Endometrial microvascular endothelial cells (primary cell): ENCODE measurements around the gene RGS9. TPM values are rescaled to one million over a fixed set of nuclear protein-coding genes. Genes with fewer than 3 reads are reported as not detected.
"Not testable (repeated sequence)": the region's sequence is repeated elsewhere in the genome, so short reads cannot be mapped to it uniquely, and the experiment has no call there.

Experiments
- in situ Hi-C: cut with HindIII; loops from 2 replicates; pipeline ENCODE4 v1.10.0; 2017; ENCODE audit warnings: low sequenced_read_pairs, low pct_unique_long_range_greater_than_20kb; ENCODE audit errors: inconsistent ontology term
- total RNA-seq: library from RNA; depleted of rRNA; stranded (reverse); fragments of >200 nt; gene quantifications from one replicate; pipeline ENCODE4 v1.2.3, GENCODE V29; 2015; ENCODE audit errors: inconsistent ontology term

Gene RGS9
- total RNA-seq, result not detected

DNA sequence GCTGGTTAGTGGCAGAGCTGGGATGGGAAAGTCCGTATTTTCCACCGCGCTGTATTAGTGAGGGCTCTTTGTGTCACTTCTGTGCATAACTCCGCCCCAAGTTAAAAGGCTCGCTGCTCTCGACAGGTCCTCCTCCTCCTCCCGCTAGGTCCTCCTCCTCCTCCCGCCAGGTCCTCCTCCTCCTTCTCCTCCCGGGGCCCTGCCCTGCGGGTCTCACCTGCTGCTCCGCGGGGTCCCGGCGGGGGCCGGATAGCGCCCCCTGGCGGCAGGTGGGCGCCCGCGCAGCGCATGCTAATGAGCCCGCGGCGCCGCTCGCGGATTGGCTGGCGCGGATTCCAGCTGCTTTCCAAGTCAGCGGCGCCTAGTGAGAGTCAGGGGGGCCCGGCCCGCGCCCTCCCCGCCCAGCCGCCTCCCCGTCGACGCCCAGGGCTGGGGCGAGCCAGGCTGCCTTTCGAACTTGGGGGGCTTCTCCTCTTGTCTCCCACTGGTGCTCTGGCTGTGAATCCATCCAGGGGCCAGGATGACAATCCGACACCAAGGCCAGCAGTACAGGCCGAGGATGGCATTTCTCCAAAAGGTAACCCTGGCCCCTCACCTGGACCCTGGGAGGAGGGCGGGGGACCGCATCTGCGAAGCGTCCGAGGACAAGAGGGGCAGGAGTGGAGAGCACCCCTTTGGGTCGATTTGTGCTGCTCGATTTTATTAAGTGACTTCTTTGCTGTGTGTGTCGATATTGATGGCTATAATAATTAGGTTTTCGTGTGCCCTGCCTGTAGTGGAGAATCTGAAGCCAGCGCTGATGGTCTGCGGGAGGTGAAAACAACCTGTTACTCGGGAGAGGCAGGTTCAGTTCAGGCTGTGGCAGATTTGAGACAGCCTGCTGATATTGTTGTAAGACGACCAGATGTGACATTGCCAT lies at the start of gene RGS9:
Gene RGS9 (plus strand): TSS at position 350 of the 919 bp plus-strand sequence. CDS start 171 bp downstream, at position 521.
- in situ Hi-C loops, result no loop called here

DNA sequence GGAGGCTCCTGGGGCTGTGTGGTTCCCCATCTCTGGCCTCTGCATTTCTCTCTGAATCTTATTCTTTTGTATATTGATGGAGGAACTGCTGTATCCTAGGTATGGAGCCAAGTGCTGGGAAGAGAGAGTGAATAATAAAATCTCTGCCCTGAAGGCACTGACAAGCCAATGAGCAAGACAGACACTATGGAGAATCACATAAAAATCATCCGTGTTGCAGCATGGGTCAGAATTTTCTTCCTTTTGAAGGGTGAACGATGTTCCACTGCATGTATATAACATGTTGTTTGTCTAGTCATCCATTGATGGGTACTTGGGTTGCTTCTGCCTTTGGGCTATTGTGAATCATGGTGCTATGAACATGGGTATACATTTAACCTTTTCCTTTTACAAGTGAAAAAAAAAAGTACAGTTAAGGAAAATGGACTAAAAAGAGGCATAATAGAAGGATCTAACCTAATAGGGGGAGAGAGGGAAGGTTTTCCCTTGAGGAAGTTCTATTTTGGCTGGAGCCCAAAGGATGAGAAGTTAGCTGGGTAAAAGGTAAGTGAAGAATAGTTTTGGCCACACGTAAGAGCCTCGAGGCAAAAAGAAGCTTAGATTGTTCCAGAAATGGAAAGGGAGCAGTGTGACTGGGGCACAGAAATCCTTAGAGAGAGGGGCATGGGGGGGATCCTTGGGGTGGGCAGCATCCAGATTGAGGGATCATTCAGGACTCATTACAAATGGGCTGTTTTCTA lies 48.4 kb upstream of the RGS9 start:
- in situ Hi-C loops, result no loop called here

DNA sequence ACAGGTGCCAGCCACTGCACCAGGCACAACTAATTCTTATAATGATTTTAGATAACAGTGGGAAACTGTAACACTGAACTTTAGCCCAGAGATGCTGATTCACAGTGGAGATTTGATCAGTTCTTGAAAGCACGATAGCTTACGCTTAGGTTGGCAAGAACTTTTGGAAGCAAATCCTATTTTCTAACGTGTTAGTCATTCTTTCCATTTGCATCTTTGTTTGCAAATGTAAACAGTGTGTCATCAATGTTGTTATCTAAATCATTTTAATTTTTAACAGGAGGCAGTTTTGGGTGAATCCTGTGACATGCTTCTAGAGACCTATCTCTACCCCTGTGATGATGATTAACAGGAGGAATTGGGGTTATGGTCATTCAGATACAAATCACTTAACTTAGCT lies 44.9 kb upstream of the RGS9 start:
- in situ Hi-C loops, result no loop called here

DNA sequence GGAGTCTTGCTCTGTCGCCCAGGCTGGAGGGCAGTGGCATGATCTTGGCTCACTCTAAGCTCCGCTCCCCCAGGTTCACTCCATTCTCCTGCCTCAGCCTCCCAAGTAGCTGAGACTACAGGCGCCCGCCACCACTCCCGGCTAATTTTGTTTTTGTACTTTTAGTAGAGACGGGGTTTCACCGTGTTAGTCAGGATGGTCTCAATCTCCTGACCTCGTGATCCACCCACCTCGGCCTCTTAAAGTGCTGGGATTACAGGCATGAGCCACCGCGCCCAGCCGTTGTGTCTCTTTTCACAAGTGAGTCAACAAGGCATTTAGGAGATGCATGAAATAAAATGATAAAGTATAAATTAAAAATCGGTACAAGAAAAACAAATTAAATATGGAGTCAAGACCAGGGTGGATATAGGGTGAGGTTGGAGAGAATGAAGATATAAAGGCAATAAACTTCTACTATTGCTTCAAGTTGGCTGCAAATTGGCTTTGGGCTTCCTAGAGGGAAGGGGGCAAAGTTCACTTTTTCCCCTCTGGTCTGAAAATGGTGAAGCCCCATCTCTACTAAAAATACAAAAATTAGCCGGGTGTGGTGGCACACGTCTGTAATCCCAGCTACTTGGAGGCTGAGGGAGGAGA lies 44.3 kb upstream of the RGS9 start:
- in situ Hi-C loops, result not testable (repeated sequence)

DNA sequence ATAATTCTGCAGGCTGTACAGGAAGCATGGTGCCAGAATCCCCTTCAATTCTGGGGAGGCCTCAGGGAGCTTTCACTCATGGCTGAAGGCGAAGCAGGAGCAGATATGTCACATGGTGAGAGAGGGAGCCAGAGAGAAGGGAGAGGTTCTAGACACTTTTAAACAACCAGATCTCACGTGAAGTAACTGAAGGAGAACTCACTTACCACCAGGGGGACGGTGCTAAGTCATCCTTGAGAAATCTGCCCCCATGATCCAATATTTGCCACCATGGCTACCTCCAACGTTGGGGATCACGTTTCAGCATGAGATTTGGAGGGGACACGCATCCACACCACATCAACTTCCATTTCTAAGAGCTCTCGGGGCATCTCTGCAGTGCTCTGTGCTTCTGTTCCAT lies 43.2 kb upstream of the RGS9 start:
- in situ Hi-C loops, result no loop called here

DNA sequence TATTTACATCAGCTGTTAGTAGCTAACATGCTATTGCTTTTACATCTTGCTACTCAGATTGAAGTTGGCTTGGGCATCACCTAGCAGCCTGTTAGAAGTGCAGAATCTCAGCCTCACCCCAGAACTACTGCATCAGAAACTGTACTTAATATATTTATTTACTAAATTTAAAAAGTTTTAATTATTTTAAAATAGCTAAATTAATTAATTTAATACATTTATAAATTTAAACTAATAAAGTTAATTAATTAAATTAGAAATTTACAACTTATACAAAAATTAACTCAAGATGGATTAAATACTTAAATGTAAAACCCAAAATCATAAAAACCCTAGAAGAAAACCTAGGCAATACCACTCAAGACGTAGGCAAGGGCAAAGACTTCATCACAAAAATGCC lies 41.7 kb upstream of the RGS9 start:
- in situ Hi-C loops, result no loop called here

DNA sequence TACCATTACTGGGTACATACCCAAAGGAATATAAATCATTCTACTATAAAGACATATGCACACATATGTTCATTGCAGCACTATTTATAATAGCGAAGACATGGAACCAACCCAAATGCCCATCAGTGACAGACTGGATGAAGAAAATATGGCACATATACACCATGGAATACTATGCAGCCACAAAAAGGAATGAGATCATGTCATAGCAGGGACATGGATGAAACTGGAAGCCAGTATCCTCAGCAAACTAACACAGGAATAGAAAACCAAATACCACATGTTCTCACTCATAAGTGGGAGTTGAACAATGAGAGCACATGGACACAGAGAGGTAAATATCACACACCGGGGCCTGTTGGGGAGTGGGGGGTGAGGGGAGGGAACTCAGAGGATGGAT lies 40.8 kb upstream of the RGS9 start:
- in situ Hi-C loops, result not testable (repeated sequence)

DNA sequence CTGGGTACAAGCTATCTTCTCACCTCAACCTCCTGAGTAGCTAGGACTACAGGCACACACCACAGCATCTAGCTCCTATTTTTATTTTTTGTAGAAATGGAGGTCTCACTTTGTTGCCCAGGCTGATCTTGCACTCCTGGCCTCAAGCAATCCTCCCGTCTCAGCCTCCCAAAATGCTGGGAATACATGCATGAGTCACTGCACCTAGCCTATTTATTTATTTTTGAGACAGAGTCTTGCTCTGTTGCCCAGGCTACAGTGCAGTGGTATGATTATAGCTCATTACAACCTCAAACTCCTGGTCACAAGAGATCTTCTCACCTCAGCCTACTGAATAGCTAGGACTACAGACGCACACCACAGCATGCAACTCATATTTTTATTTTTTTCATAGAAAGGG lies 40.1 kb upstream of the RGS9 start:
- in situ Hi-C loops, result no loop called here

DNA sequence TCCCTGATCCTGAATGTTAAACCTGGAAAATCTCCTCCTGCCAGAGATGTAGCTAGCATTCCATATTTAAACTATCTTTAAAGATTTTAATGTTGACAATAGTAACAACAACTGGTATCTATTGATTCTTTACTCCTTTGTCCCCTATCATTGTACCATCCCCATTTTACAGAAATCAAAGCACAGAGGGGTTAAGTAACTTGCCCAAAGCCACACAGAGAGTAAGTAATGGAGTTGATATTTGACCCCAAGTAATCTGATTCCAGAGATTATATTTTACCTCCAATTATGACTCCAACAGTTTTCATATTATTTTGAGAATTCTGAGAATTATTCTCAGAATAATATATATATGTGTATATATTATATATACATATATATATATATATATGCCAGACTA lies 37.7 kb upstream of the RGS9 start:
- in situ Hi-C loops, result no loop called here

DNA sequence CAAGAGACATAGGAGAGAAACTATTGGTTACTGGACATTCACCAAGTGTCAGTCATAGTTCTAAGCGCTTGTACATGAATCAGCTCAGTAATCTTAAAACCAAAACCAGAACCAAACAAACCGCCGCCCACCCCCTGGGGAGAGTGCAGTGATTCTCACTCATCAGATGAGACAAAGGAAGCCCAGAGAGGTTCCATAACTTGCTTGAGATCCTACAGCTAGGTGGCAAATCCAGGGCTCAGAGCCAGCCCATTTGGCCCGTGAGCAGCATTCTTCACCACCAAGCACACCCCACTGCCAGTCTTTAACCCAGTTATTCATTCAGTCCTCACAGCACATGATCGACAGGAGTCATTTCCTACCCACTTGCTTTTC lies 37.2 kb upstream of the RGS9 start:
- in situ Hi-C loops, result no loop called here

DNA sequence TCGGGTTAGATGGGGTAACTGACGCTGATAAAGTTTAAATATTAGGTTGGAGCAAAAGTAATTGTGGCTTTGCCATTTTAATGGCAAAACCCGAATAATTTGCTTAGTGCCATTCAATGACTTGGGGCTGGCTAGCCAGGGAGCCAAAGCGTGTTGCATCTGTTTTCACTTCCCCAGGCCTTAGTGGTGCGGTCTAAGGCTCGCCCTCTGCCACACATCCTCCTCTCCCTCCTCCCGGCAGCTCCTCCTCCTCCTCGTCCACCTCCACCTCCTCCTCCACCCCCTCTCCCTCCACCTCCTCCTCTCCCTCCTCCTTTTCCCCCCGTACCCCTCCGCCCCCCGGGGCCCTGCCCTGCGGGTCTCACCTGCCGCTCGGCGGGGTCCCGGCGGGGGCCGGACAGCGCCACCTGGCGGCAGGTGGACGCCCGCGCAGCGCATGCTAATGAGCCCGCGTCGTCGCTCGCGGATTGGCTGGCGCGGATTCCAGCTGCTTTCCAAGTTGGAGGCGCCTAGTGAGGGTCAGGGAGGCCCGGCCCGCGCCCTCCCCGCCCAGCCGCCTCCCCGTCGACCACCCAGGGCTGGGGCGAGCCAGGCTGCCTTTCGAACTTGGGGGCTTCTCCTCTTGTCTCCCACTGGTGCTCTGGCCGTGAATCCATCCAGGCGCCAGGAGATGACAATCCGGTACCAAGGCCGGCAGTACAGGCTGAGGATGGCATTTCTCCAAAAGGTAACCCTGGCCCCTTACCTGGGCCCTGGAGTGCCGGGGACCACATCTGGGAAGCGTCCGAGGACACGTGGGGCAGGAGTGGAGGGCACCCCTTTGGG lies 36.6 kb upstream of the RGS9 start:
- in situ Hi-C loops, result no loop called here

DNA sequence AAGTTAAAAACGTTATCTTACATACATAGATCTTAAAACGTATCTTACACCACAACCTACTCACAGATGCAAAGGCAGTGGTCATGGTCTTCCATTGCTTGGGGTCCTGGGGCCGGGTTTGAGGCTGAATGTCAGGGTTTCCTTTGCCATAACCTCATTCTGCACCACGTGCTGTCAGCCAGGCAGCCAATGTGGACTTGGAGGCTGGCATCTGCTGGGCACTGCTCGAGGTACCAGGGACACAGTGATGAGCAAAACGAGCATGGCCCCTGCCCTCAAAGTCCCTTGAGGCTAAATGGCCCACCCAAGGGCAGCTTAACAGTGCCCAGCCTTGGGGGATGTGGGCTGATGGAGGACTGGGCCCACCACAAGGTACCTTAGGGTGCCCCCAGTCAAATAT lies 35.8 kb upstream of the RGS9 start:
- in situ Hi-C loops, result no loop called here

DNA sequence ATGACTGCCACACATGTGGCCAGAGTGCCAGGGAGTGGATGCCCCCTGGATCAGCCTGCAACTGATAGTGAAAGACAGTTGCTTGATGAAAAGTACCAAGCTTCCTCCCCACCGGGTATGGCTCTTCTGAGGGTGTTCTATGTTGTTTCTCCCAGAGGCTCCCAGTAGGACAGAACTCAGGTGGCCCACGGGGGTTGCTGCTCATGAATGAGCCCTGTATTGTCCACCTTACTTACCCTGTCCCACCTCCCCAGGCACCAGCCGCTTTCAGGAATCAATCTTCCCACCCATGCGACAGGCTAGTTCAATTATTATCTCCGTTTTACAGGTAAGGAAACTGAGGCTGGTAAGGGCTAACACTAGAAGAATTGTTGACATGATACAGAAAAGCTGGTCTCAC lies 34.9 kb upstream of the RGS9 start:
- in situ Hi-C loops, result no loop called here

DNA sequence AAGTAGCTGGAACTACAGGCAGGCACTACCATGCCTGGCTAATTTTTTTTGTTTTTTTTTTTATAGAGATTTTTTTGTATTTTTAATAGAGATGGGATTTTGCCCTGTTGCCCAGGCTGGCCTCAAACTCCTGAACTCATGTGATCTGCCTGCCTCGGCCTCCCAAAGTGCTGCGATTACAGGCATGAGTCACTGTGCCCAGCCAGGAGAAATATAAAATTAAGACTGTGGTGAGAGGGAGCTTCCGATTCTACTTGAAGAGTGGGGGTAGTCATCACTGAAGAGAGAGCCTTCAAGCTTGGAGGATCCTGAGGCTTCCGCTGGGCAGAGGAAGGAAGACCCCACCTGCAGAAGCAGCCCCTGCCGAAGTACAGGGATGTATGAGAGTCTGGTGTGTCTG lies 34.4 kb upstream of the RGS9 start:
- in situ Hi-C loops, result no loop called here

DNA sequence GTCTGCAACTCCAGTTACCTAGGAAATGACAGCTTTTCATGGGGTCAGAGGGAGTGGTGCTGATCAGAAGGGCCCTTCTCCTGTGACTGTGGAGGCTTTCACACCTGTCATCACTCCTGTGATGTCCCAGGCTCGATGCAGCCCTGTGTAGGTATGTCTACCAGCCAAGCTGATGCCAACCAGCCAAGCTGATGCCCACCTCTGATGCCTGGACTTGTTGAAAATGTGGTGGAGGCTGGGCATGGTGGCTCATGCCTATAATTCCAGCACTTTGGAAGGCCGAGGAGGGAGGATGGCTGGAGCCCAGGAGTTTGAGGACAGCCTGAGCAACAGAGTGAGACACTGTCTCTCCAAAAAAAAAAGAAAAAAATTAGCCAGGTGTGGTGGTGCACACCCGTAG lies 33.7 kb upstream of the RGS9 start:
- in situ Hi-C loops, result no loop called here

DNA sequence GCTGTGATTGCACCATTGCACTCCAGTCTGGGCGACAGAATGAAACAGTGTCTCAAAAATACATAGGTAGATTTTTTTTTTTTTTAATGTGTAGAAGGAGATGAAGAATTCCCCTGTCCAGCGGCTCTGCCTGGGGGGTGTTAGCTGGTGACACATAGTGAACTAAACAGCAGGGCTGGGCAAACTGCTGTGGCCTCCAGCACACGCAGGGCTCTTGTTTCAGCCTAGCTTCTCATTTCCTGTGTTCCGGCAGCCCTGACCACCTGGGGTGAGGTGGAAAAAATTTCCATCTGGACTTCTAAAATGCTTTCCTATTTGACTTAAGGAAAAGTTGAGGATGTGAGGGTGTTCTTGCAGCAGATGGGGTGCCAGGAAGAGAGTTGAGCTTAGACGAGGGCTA lies 33.3 kb upstream of the RGS9 start:
- in situ Hi-C loops, result no loop called here

DNA sequence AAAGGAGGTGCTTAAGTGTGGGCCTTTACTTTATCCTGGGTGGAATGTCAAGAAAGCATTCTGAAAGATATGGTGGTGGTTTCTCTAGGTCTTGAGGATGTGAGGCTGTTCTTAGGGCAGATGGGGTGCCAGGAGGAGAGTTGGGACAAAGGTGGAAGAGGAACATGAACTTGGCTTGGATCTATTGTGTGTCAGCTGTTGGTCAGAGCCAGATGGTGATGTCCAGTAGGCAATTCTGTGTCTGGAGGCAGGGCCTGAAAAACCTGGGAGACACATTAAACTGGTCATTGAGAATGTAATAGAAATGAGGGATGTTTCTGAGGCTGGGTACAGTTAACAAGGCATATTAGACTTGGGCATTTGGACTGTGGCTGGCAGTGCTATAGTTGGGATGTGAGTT lies 32.6 kb upstream of the RGS9 start:
- in situ Hi-C loops, result no loop called here

DNA sequence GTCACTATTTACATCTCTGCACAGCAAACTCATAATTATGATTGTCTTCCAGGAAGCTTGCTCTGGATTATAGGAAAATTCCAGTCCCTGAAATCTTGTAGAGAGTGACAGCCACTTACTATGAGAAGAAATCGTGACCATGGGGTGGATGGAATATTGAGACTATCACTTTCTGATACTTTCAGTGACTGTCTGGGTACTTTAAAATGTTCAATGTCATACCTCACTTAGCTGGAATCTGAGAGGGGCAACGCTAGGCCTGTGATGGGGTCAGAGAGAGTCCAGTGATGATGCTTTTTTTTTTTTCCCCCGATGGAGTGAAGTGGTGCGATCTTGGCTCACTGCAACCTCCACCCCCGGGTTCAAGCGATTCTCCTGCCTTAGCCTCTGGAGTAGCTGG lies 32.2 kb upstream of the RGS9 start:
- in situ Hi-C loops, result no loop called here

DNA sequence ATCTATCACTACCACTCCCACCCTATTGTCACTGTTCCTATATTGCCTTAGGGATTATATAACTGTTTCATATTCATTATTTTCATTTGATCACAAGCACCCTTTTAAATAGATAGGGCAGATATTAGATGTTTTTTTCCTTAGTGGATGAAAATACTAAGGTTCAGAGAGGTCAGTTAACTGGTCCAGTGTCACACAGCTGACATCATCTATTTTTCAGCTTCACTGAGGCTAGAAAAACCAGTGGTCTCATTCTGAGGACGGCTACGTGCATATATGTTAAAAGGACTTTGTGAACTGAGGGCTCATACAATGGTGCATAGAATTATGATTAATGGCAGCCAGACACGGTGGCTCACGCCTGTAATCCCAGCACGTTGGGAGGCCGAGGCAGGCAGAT lies 29.0 kb upstream of the RGS9 start:
- in situ Hi-C loops, result no loop called here
